ENCODE data around the gene ARMH4.

DNA sequence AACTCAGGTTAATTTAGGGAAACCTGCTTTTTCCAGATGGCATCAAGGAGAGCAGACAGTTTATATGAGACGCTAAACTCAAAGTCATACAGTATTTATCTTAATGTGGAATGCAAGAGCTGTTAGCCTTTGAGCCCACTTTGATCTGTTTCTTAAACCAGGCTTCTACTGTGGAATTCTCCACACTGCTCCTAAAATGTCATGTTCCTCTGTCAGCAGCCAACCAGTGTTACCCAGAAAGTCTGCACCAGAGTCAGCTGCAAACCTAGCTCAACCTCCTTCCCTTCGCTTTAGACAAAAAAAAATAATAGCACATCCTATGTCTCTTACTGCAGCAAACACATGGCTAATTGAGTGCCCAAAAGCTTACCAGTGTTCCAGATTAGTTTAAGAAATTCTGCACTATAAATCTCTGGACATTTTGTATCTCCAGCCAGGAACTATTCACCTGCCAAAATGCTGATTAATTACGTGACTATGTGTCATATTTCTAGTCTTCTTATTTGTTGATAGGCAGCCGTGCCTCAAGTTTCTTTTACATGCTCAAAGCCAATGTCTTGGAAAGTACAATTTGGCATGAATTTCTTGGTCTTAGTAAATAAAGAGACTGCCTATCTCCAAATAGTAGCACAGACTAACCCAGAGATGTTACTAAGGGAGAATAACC is 21.8 kb downstream of the ARMH4 start:
- TF ChIP-seq RAD21 (IDR thresholded peaks at IDR 0.05; ENCODE audit: insufficient read depth, low read depth, low read length), result no peak
- TF ChIP-seq, protein P1, sequence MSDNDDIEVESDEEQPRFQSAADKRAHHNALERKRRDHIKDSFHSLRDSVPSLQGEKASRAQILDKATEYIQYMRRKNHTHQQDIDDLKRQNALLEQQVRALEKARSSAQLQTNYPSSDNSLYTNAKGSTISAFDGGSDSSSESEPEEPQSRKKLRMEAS (IDR thresholded peaks at IDR 0.05; ENCODE audit: low read depth, low read length), result no peak
- no peak for TF ChIP-seq POLR2A (IDR thresholded peaks at IDR 0.05; ENCODE audit: low read depth, low read length)
- TF ChIP-seq, protein P2, sequence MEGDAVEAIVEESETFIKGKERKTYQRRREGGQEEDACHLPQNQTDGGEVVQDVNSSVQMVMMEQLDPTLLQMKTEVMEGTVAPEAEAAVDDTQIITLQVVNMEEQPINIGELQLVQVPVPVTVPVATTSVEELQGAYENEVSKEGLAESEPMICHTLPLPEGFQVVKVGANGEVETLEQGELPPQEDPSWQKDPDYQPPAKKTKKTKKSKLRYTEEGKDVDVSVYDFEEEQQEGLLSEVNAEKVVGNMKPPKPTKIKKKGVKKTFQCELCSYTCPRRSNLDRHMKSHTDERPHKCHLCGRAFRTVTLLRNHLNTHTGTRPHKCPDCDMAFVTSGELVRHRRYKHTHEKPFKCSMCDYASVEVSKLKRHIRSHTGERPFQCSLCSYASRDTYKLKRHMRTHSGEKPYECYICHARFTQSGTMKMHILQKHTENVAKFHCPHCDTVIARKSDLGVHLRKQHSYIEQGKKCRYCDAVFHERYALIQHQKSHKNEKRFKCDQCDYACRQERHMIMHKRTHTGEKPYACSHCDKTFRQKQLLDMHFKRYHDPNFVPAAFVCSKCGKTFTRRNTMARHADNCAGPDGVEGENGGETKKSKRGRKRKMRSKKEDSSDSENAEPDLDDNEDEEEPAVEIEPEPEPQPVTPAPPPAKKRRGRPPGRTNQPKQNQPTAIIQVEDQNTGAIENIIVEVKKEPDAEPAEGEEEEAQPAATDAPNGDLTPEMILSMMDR (IDR thresholded peaks at IDR 0.05 in 2 of 3, conservative IDR thresholded peaks at IDR 0.05 in 1 of 3; ENCODE audit: control insufficient read depth in 2 of 3, extremely low read depth in 1 of 3, insufficient read depth in 1 of 3, low read depth in 3 of 3, low read length in 3 of 3), result no peak
- no peak for TF ChIP-seq RCOR1 (conservative IDR thresholded peaks at IDR 0.05; ENCODE audit: low read depth, low read length)
